Stomach (tissue), 9 donors: Measurements from ENCODE around the gene GTF3C4. TPM values are rescaled to one million over a fixed set of nuclear protein-coding genes. Genes with fewer than 3 reads are reported as not detected.

Experiments used
- DNase-seq, 2 donors: peaks; one replicate each; pipeline versions ENCODE4 v3.0.0 to v3.0.0-alpha.2; 2013 to 2019
- H3K27ac ChIP-seq, 5 donors: fragments of 200-600 bp in 4 of 5; sonication (generic) in 4 of 5; one replicate each; pipeline ENCODE4 v1.5.1; 2013 to 2019; ENCODE audit warnings: mild to moderate bottlenecking in 1 of 5, moderate library complexity in 1 of 5
- H3K27me3 ChIP-seq, 3 donors: fragments of 200-600 bp; sonication (generic); one replicate each; pipeline ENCODE4 v1.5.1; 2017 to 2019; ENCODE audit warnings: mixed run types in 1 of 3
- H3K36me3 ChIP-seq, 4 donors: fragments of 200-600 bp; sonication (generic); 1 replicate in 3 of 4; 2 replicates in 1 of 4; pipeline ENCODE4 v1.5.1; 2016 to 2019
- H3K4me1 ChIP-seq, 4 donors: fragments of 200-600 bp; sonication (generic); one replicate each; pipeline ENCODE4 v1.5.1; 2016 to 2019
- H3K4me3 ChIP-seq, 4 donors: fragments of 200-600 bp; sonication (generic) in 3 of 4; one replicate each; pipeline ENCODE4 v1.5.1; 2016 to 2019; ENCODE audit warnings: mild to moderate bottlenecking in 1 of 4
- H3K9me3 ChIP-seq, 4 donors: fragments of 200-600 bp; sonication (generic); one replicate each; pipeline ENCODE4 v1.5.1; 2016 to 2019
- EP300 ChIP-seq: sonication (generic); formaldehyde crosslinking; IDR thresholded peaks from one replicate; pipeline ENCODE4 v1.6.1; 2017; ENCODE audit warnings: antibody characterized with exemption
- POLR2A ChIP-seq, 4 donors: fragments of 450-650 bp; IDR thresholded peaks; one replicate each; pipeline ENCODE4 v1.6.1; 2016; ENCODE audit warnings: antibody characterized with exemption in 4 of 4, control low read depth in 2 of 4, mild to moderate bottlenecking in 1 of 4, moderate library complexity in 1 of 4
- POLR2AphosphoS5 ChIP-seq, 3 donors: sonication (generic); formaldehyde crosslinking; IDR thresholded peaks; one replicate each; pipeline ENCODE4 v1.6.1; 2016; ENCODE audit warnings: antibody characterized with exemption in 3 of 3
- WGBS, 5 donors: extraction: QIAGEN DNeasy Blood & Tissue Kit in 3 of 5; methylation state at CpG; one replicate each; pipeline versions ENCODE4 v1.1.5 to v1.1.7; 2013 to 2018; 5-methylcytosine and 5-hydroxymethylcytosine counted together
- intact Hi-C: fragments of 100-400 bp; cut with DNase I; formaldehyde crosslinking; loops from one replicate; pipeline ENCODE4 v1.15.1; 2023; ENCODE audit warnings: low total_unique reads
- polyA plus RNA-seq, 3 donors: library from polyadenylated mRNA; stranded (reverse); fragments of 200-250 nt; gene quantifications; one replicate each; pipeline ENCODE4 v1.2.3, GENCODE V29; 2013
- total RNA-seq, 5 donors: library from RNA; depleted of rRNA; stranded (reverse); fragments of >200 nt; gene quantifications; one replicate each; pipeline versions ENCODE4 v1.1.0 to v1.2.3, GENCODE V29; 2014 to 2016
- TF ChIP-seq, protein P1 (sequence below), 7 experiments: fragments of 450-650 bp in 4 of 7; fragments of 200-600 bp in 3 of 7; sonication (generic) in 3 of 7; IDR thresholded peaks; one replicate each; pipeline ENCODE4 v1.5.1; 2016 to 2019; ENCODE audit warnings: antibody characterized with exemption in 7 of 7, control low read depth in 2 of 7, mild to moderate bottlenecking in 1 of 7
- donor health status: healthy with polysubstance abuse.
- donor health status: Bipolar disorder and iron deficiency.
- donor health status: healthy.

Gene GTF3C4
- total and polyA plus RNA-seq, 8 donors, result 2.6 to 68.8 (median 11.4) TPM

DNA sequence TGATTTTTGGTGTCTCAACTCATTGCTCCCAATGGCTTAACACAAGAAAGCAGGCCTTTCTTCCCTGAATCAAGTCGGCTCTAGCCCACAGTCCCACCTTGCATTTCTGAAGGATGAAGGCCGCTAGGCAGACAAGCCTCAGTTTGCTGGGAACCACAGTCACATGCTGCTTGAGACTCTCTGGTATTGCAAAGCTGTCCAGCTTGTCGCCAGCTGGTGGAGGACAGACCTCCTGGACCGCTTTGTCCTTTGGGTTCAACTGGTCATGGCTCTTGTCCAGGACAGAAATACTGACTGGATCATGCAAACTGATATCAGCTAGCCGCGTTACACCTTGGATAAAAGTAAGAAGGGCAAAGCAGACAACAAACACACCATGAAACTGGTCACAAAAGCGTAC is 23.5 kb upstream of the GTF3C4 start:
- DNase-seq, result no peak
- H3K36me3 ChIP-seq, result peaks cover 66 to 100% (median 98%) of the 10 kb centered on the region in 4 donors
- no peaks in the 10 kb centered on the region for H3K27me3 ChIP-seq
- 89 to 93% (median 90%) methylated on average over 7 of the region's 7 CpGs for WGBS, 5 donors
- no peak overlapping the region for H3K27ac ChIP-seq
- H3K4me3 ChIP-seq, result no peak overlapping the region
- TF ChIP-seq, protein P1, sequence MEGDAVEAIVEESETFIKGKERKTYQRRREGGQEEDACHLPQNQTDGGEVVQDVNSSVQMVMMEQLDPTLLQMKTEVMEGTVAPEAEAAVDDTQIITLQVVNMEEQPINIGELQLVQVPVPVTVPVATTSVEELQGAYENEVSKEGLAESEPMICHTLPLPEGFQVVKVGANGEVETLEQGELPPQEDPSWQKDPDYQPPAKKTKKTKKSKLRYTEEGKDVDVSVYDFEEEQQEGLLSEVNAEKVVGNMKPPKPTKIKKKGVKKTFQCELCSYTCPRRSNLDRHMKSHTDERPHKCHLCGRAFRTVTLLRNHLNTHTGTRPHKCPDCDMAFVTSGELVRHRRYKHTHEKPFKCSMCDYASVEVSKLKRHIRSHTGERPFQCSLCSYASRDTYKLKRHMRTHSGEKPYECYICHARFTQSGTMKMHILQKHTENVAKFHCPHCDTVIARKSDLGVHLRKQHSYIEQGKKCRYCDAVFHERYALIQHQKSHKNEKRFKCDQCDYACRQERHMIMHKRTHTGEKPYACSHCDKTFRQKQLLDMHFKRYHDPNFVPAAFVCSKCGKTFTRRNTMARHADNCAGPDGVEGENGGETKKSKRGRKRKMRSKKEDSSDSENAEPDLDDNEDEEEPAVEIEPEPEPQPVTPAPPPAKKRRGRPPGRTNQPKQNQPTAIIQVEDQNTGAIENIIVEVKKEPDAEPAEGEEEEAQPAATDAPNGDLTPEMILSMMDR (IDR thresholded peaks at IDR 0.05), result no peak
- TF ChIP-seq POLR2A (IDR thresholded peaks at IDR 0.05) (no peak), EP300 (no peak), POLR2AphosphoS5 (IDR thresholded peaks at IDR 0.05) (no peak)
- no peaks in the 10 kb centered on the region for H3K9me3 ChIP-seq
- H3K4me1 ChIP-seq, result no peaks in the 10 kb centered on the region
- intact Hi-C loops, result no loop called here

DNA sequence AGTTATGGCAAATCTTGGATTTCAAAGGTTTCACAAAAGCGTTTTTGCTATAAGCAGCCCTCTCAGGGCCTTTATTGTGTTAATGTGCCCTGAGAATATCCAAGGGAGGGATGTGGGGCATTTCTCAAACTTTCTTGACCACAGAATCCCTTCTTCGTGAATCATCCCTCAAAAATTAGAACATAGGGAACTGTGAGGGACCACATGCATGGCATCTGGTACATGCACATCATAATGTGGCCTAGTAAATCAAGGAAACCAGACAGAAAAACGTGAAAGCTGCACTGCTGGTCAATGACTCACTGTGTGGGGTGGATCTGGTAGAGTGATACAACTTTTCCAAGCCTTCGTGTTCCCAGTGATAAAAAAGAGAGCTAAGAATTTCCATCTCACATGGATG is 22.9 kb upstream of the GTF3C4 start:
- H3K36me3 ChIP-seq, result peaks cover 61 to 100% (median 98%) of the 10 kb centered on the region in 4 donors
- no peak for TF ChIP-seq EP300
- TF ChIP-seq POLR2AphosphoS5 (IDR thresholded peaks at IDR 0.05), result no peak
- TF ChIP-seq, protein P1 (IDR thresholded peaks at IDR 0.05), result no peak
- TF ChIP-seq POLR2A (IDR thresholded peaks at IDR 0.05), result no peak
- no peak overlapping the region for H3K27ac ChIP-seq
- no peak overlapping the region for H3K4me3 ChIP-seq
- no peak for DNase-seq
- intact Hi-C loops, result no loop called here
- no peaks in the 10 kb centered on the region for H3K27me3 ChIP-seq
- H3K4me1 ChIP-seq, result no peaks in the 10 kb centered on the region
- no peaks in the 10 kb centered on the region for H3K9me3 ChIP-seq
- 80 to 88% (median 83%) methylated on average over 4 of the region's 4 CpGs for WGBS, 5 donors

DNA sequence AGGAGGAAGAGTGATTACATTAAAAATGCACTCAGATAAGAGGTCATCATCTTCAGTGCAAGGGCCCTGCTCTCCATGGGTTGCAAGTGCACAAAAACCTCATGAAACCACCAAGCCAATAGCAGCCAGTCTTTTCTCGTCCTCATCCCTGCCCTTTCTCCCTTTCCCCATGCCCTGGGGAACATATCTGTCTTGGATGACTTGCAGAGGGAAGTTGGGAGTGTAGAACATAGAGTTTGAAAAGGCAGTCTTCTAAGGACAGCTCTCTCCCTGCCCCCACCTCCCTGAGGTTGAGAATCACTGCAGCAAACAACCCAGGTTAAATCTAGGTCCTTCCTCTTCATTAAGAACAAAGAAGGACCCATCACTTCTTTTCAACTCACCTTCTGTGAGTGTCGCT is 22.5 kb upstream of the GTF3C4 start:
- H3K4me3 ChIP-seq, result no peak overlapping the region
- H3K9me3 ChIP-seq, result no peaks in the 10 kb centered on the region
- H3K27ac ChIP-seq, result no peak overlapping the region
- intact Hi-C loops, result no loop called here
- 78 to 97% (median 93%) methylated on average over 2 of the region's 2 CpGs for WGBS, 5 donors
- H3K27me3 ChIP-seq, result no peaks in the 10 kb centered on the region
- DNase-seq, result no peak
- H3K36me3 ChIP-seq, result peaks cover 66 to 99% (median 98%) of the 10 kb centered on the region in 4 donors
- TF ChIP-seq EP300, result no peak
- TF ChIP-seq POLR2AphosphoS5 (IDR thresholded peaks at IDR 0.05), result no peak
- TF ChIP-seq, protein P1 (IDR thresholded peaks at IDR 0.05), result no peak
- no peak for TF ChIP-seq POLR2A (IDR thresholded peaks at IDR 0.05)
- no peaks in the 10 kb centered on the region for H3K4me1 ChIP-seq

DNA sequence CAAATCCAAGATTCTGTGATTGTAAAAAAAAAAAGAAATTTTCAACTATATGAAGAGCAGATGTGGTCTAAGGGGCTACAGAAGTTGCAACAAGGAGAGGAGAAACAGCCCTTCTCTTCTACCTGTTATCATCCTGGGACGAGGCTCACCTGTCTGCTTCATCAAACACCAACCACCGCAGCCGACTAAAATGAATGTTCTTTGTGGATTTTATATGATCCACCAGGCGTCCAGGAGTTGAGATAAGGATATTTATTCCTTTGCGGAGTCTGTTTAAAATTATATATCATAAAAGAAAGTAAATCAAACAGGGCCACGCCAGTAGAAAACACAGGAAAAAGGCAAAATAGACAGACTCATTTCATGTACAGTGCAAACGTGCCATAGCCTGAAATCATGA is 22.0 kb upstream of the GTF3C4 start:
- WGBS, 5 donors, result 71 to 89% (median 78%) methylated on average over 7 of the region's 7 CpGs
- Histone ChIP-seq H3K27me3 (no peaks in the 10 kb centered on the region), H3K4me3 (no peak overlapping the region), H3K9me3 (no peaks in the 10 kb centered on the region), H3K4me1 (no peaks in the 10 kb centered on the region), H3K36me3 (peaks cover 66 to 95% (median 93%) of the 10 kb centered on the region in 4 donors), H3K27ac (no peak overlapping the region)
- no peak for DNase-seq
- intact Hi-C loops, result no loop called here
- no peak for TF ChIP-seq POLR2AphosphoS5 (IDR thresholded peaks at IDR 0.05)
- no peak for TF ChIP-seq POLR2A (IDR thresholded peaks at IDR 0.05)
- TF ChIP-seq EP300, result no peak
- TF ChIP-seq, protein P1 (IDR thresholded peaks at IDR 0.05), result no peak
